T-cell (primary cell): ENCODE results near the gene PTH2R. TPM values are rescaled to one million over a fixed set of nuclear protein-coding genes. Genes with fewer than 3 reads are reported as not detected.
"Not testable (repeated sequence)": the region's sequence is repeated elsewhere in the genome, so short reads cannot be mapped to it uniquely, and the experiment has no call there.

Experiments
- ATAC-seq, 4 experiments: fragments of 200-7000 bp in 3 of 4; fragments of 150-1000 bp in 1 of 4; cut with Tn5 transposase; replicated peaks in 1 of 4; 1 replicate in 3 of 4; 2 replicates in 1 of 4; pipeline ENCODE4 v1.10.0; 2021; ENCODE audit warnings: moderate library complexity in 3 of 4, mild to moderate bottlenecking in 2 of 4, moderate number of reproducible peaks in 1 of 4
- CTCF ChIA-PET, 2 donors: fragments of 300-600 bp; sonication (Branson Sonifier 250); formaldehyde crosslinking; loops; one replicate each; lab custom pipeline; 2022; ENCODE audit warnings: antibody characterized with exemption in 2 of 2; lab: Charles Lee
- POLR2A ChIA-PET, 2 donors: fragments of 300-600 bp; sonication (Branson Sonifier 250); formaldehyde crosslinking; loops; one replicate each; lab custom pipeline; 2022; ENCODE audit warnings: antibody characterized with exemption in 2 of 2; lab: Charles Lee
- DNase-seq, 35 experiments: peaks; one replicate each; pipeline versions ENCODE4 v3.0.0 to v3.0.0-alpha.2; 2013 to 2023
- H3K27ac ChIP-seq: one replicate; pipeline ENCODE4 v1.5.1; 2013; ENCODE audit warnings: low read length
- H3K27me3 ChIP-seq, 2 experiments: replicated peaks in 1 of 2; 1 replicate in 1 of 2; 2 replicates in 1 of 2; pipeline versions ENCODE4 v1.6.1 to v1.7.0; 2013; ENCODE audit warnings: low read length in 1 of 2, mixed read lengths in 1 of 2; ENCODE audit not compliant: control insufficient read depth in 2 of 2, insufficient read depth in 2 of 2; ENCODE audit errors: extremely low read depth in 1 of 2
- H3K36me3 ChIP-seq, 2 donors: 1 replicate in 1 of 2; 2 replicates in 1 of 2; pipeline versions ENCODE4 v1.6.1 to v1.7.0; 2013; ENCODE audit warnings: low read length in 1 of 2; ENCODE audit not compliant: control insufficient read depth in 2 of 2, insufficient read depth in 1 of 2; ENCODE audit errors: extremely low read depth in 1 of 2
- H3K4me1 ChIP-seq, 2 experiments: 1 replicate in 1 of 2; 2 replicates in 1 of 2; pipeline versions ENCODE4 v1.6.1 to v1.7.0; 2013; ENCODE audit warnings: low read length in 2 of 2, mixed read lengths in 1 of 2; ENCODE audit not compliant: insufficient read depth in 2 of 2, control insufficient read depth in 1 of 2; ENCODE audit errors: extremely low read depth in 1 of 2
- H3K4me3 ChIP-seq, 2 donors: 1 replicate in 1 of 2; 2 replicates in 1 of 2; pipeline versions ENCODE4 v1.5.1 to v1.7.0; 2013; ENCODE audit warnings: mild to moderate bottlenecking in 2 of 2, low read length in 1 of 2, moderate library complexity in 1 of 2; ENCODE audit not compliant: control insufficient read depth in 1 of 2; ENCODE audit errors: extremely low read depth in 1 of 2
- H3K9me3 ChIP-seq: 2 replicates; pipeline ENCODE4 v1.7.0; 2013
- H3K27ac Mint-ChIP-seq, 2 donors: one replicate each; pipeline ENCODE4 v1.8.0; 2020 to 2021; ENCODE audit warnings: mild to moderate bottlenecking in 2 of 2, mixed read lengths in 2 of 2
- H3K27me3 Mint-ChIP-seq, 2 donors: one replicate each; pipeline ENCODE4 v1.8.0; 2021 to 2022; ENCODE audit warnings: mixed read lengths in 2 of 2
- H3K36me3 Mint-ChIP-seq: one replicate; pipeline ENCODE4 v1.8.0; 2021; ENCODE audit warnings: mixed read lengths
- H3K4me1 Mint-ChIP-seq, 3 donors: one replicate each; pipeline ENCODE4 v1.8.0; 2020 to 2022; ENCODE audit warnings: mixed read lengths in 3 of 3, mild to moderate bottlenecking in 1 of 3
- H3K4me3 Mint-ChIP-seq, 3 donors: one replicate each; pipeline ENCODE4 v1.8.0; 2020 to 2022; ENCODE audit warnings: mild to moderate bottlenecking in 3 of 3, mixed read lengths in 3 of 3, moderate library complexity in 3 of 3
- H3K9me3 Mint-ChIP-seq, 3 donors: one replicate each; pipeline ENCODE4 v1.8.0; 2020 to 2022; ENCODE audit warnings: mixed read lengths in 3 of 3
- WGBS: methylation state at CpG from one replicate; pipeline ENCODE4 v1.1.5; 2013; ENCODE audit warnings: missing lambda C conversion rate; ENCODE audit not compliant: insufficient coverage; 5-methylcytosine and 5-hydroxymethylcytosine counted together
- total RNA-seq, 35 experiments: library from RNA in 6 of 35; stranded (reverse) in 6 of 35; fragments of 120-200 nt in 1 of 35; gene quantifications; one replicate each; pipeline versions ENCODE4 v1.2.1 to v1.2.4 and lab custom pipeline; 2013 to 2026

PTH2R gene
- total RNA-seq, 5 donors from 2014 or later (not counting 1 experiment from before 2014, with no cell fraction given), result 0.20 TPM; not detected in 4

- no peak overlapping the region for H3K27ac Mint-ChIP-seq
- Histone ChIP-seq H3K9me3 (no peaks in the 10 kb centered on the region), H3K4me3 (no peak overlapping the region), H3K36me3 (no peaks in the 10 kb centered on the region), H3K27ac (no peak overlapping the region), H3K27me3 (no peaks in the 10 kb centered on the region), H3K4me1 (no peaks in the 10 kb centered on the region)
- no peaks in the 10 kb centered on the region for H3K36me3 Mint-ChIP-seq
- no peak overlapping the region for H3K4me3 Mint-ChIP-seq
- ATAC-seq (no peak), DNase-seq (no peak)
- 100% methylated on average over 1 of the region's 2 CpGs for WGBS
- ChIA-PET CTCF (no interaction called here), POLR2A (no interaction called here)
- peaks cover 0 to 5% of the 10 kb centered on the region in 2 donors for H3K27me3 Mint-ChIP-seq
- H3K4me1 Mint-ChIP-seq, result no peaks in the 10 kb centered on the region
- peaks cover 0 to 4% (median 0%) of the 10 kb centered on the region in 3 donors for H3K9me3 Mint-ChIP-seq
Observed at GRCh38 chr2:208496129-208496528, 89.5 kb downstream of the PTH2R start.

- no peak overlapping the region for H3K27ac Mint-ChIP-seq
- H3K4me1 Mint-ChIP-seq, result no peaks in the 10 kb centered on the region
- H3K27me3 Mint-ChIP-seq, result peaks cover 0 to 3% of the 10 kb centered on the region in 2 donors
- H3K36me3 Mint-ChIP-seq, result no peaks in the 10 kb centered on the region
- Histone ChIP-seq H3K27me3 (no peaks in the 10 kb centered on the region), H3K36me3 (no peaks in the 10 kb centered on the region), H3K9me3 (no peaks in the 10 kb centered on the region), H3K27ac (no peak overlapping the region), H3K4me1 (no peaks in the 10 kb centered on the region), H3K4me3 (no peak overlapping the region)
- CTCF ChIA-PET, result no interaction called here
- ATAC-seq, result no peak
- peaks cover 0 to 4% (median 0%) of the 10 kb centered on the region in 3 donors for H3K9me3 Mint-ChIP-seq
- WGBS, result 65% methylated on average over 5 of the region's 7 CpGs
- H3K4me3 Mint-ChIP-seq, result no peak overlapping the region
- DNase-seq, result no peak
- POLR2A ChIA-PET, result interaction anchor here in 1 of 2 donors (0.6 kb wide), 1 partner anchor 10 kb away, joined by 5 read pairs; no protein-coding TSS in a partner anchor
Observed at GRCh38 chr2:208501206-208501605, 94.6 kb downstream of the PTH2R start.

- ATAC-seq, result no peak
- Histone ChIP-seq H3K4me3 (no peak overlapping the region), H3K4me1 (no peaks in the 10 kb centered on the region), H3K27ac (no peak overlapping the region), H3K36me3 (no peaks in the 10 kb centered on the region), H3K27me3 (no peaks in the 10 kb centered on the region), H3K9me3 (no peaks in the 10 kb centered on the region)
- H3K36me3 Mint-ChIP-seq, result no peaks in the 10 kb centered on the region
- no peak for DNase-seq
- H3K27ac Mint-ChIP-seq, result no peak overlapping the region
- H3K9me3 Mint-ChIP-seq, result peaks cover 4 to 11% (median 4%) of the 10 kb centered on the region in 3 donors
- no peak overlapping the region for H3K4me3 Mint-ChIP-seq
- H3K4me1 Mint-ChIP-seq, result no peaks in the 10 kb centered on the region
- ChIA-PET CTCF (no interaction called here), POLR2A (no interaction called here)
- H3K27me3 Mint-ChIP-seq, result peaks cover 0 to 3% of the 10 kb centered on the region in 2 donors
Observed at GRCh38 chr2:208502288-208502687, 95.7 kb downstream of the PTH2R start.

GRCh38 chr2:208505365-208505764 lies 98.8 kb downstream of the PTH2R start:
- H3K27ac ChIP-seq, DNase-seq, ATAC-seq, H3K36me3 ChIP-seq, H3K36me3 Mint-ChIP-seq, H3K27me3 ChIP-seq, H3K4me3 ChIP-seq, H3K4me1 ChIP-seq, H3K27me3 Mint-ChIP-seq, H3K4me3 Mint-ChIP-seq, H3K4me1 Mint-ChIP-seq, CTCF ChIA-PET, H3K27ac Mint-ChIP-seq, H3K9me3 ChIP-seq: not testable (repeated sequence)
- H3K9me3 Mint-ChIP-seq, result peaks cover 9 to 14% (median 11%) of the 10 kb centered on the region in 3 donors
- POLR2A ChIA-PET, result interaction anchor here in 1 of 2 donors (0.6 kb wide), 1 partner anchor 54 kb away, joined by 5 read pairs; no protein-coding TSS in a partner anchor
- 80% methylated on average over 1 of the region's 3 CpGs for WGBS

GRCh38 chr2:208509586-208509985 lies 103.0 kb downstream of the PTH2R start:
- ChIA-PET CTCF (no interaction called here), POLR2A (no interaction called here)
- no peak overlapping the region for H3K4me3 Mint-ChIP-seq
- DNase-seq (no peak), ATAC-seq (no peak)
- no peaks in the 10 kb centered on the region for H3K27me3 Mint-ChIP-seq
- H3K27ac Mint-ChIP-seq, result no peak overlapping the region
- H3K27me3 ChIP-seq, result no peaks in the 10 kb centered on the region
- no peak overlapping the region for H3K27ac ChIP-seq
- H3K36me3 ChIP-seq, result no peaks in the 10 kb centered on the region
- no peaks in the 10 kb centered on the region for H3K4me1 Mint-ChIP-seq
- no peaks in the 10 kb centered on the region for H3K4me1 ChIP-seq
- no peak overlapping the region for H3K4me3 ChIP-seq
- no peaks in the 10 kb centered on the region for H3K9me3 ChIP-seq
- no peaks in the 10 kb centered on the region for H3K36me3 Mint-ChIP-seq
- peaks cover 9 to 19% (median 11%) of the 10 kb centered on the region in 3 donors for H3K9me3 Mint-ChIP-seq

GRCh38 chr2:208511016-208511415 lies 104.4 kb downstream of the PTH2R start:
- no peak overlapping the region for H3K27ac Mint-ChIP-seq

GRCh38 chr2:208511573-208511972 lies 105.0 kb downstream of the PTH2R start:
- H3K9me3 ChIP-seq, result no peaks in the 10 kb centered on the region

More at GRCh38 chr2:208511016-208511415, 104.4 kb downstream of the PTH2R start:
- ChIA-PET CTCF (no interaction called here), POLR2A (interaction anchor here in 1 of 2 donors (0.7 kb wide), 1 partner anchor 10 kb away, joined by 5 read pairs; no protein-coding TSS in a partner anchor)
- DNase-seq (no peak), ATAC-seq (no peak)
- no peak overlapping the region for H3K4me3 ChIP-seq
- H3K9me3 ChIP-seq, result no peaks in the 10 kb centered on the region
- no peaks in the 10 kb centered on the region for H3K27me3 ChIP-seq
- H3K36me3 ChIP-seq, result no peaks in the 10 kb centered on the region
- H3K27ac ChIP-seq, result no peak overlapping the region
- no peaks in the 10 kb centered on the region for H3K4me1 ChIP-seq
- no peak overlapping the region for H3K4me3 Mint-ChIP-seq
- no peaks in the 10 kb centered on the region for H3K27me3 Mint-ChIP-seq
- H3K9me3 Mint-ChIP-seq, result peaks cover 11 to 28% (median 16%) of the 10 kb centered on the region in 3 donors
- no peaks in the 10 kb centered on the region for H3K36me3 Mint-ChIP-seq
- H3K4me1 Mint-ChIP-seq, result no peaks in the 10 kb centered on the region
- WGBS, result 80% methylated on average over 1 of the region's 3 CpGs

More at GRCh38 chr2:208511573-208511972, 105.0 kb downstream of the PTH2R start:
- H3K36me3 Mint-ChIP-seq, result no peaks in the 10 kb centered on the region
- no peak for ATAC-seq
- CTCF ChIA-PET, result no interaction called here
- H3K4me3 Mint-ChIP-seq, result no peak overlapping the region
- Histone ChIP-seq H3K4me3 (no peak overlapping the region), H3K36me3 (no peaks in the 10 kb centered on the region), H3K4me1 (no peaks in the 10 kb centered on the region), H3K27ac (no peak overlapping the region), H3K27me3 (no peaks in the 10 kb centered on the region)
- WGBS, result no CpG with 5 or more reads among the region's 1 CpG
- POLR2A ChIA-PET, result no interaction called here
- DNase-seq, result no peak
- H3K27me3 Mint-ChIP-seq, result no peaks in the 10 kb centered on the region
- H3K4me1 Mint-ChIP-seq, result no peaks in the 10 kb centered on the region
- peaks cover 9 to 26% (median 14%) of the 10 kb centered on the region in 3 donors for H3K9me3 Mint-ChIP-seq
- H3K27ac Mint-ChIP-seq, result no peak overlapping the region
